Mucosa of descending colon (tissue), 3 donors: ENCODE measurements around the gene TASP1. TPM values are rescaled to one million over a fixed set of nuclear protein-coding genes. Genes with fewer than 3 reads are reported as not detected.

Experiments
- ATAC-seq: fragments of 200-7000 bp; cut with Tn5 transposase; one replicate; pipeline ENCODE4 v1.9.1; 2020; ENCODE audit warnings: mild to moderate bottlenecking, moderate library complexity
- DNase-seq, 3 donors: peaks; one replicate each; pipeline ENCODE4 v3.0.0-alpha.2; 2020
- H3K36me3 ChIP-seq: fragments of 200-600 bp; one replicate; pipeline ENCODE4 v1.8.0; 2021; ENCODE audit warnings: low read depth, mild to moderate bottlenecking
- H3K4me1 ChIP-seq: fragments of 200-600 bp; one replicate; pipeline ENCODE4 v1.8.0; 2021; ENCODE audit warnings: low read depth, mild to moderate bottlenecking
- H3K4me3 ChIP-seq: fragments of 200-600 bp; one replicate; pipeline ENCODE4 v1.8.0; 2021; ENCODE audit warnings: mild to moderate bottlenecking
- H3K9me3 ChIP-seq: fragments of 200-600 bp; one replicate; pipeline ENCODE4 v1.8.0; 2021; ENCODE audit warnings: mild to moderate bottlenecking
- CTCF ChIP-seq: fragments of 200-600 bp; IDR thresholded peaks from one replicate; pipeline ENCODE4 v1.8.0; 2022; ENCODE audit warnings: antibody characterized with exemption, mild to moderate bottlenecking
- intact Hi-C, 2 donors: fragments of 100-400 bp; cut with DNase I in 1 of 2; cut with micrococcal nuclease in 1 of 2; formaldehyde crosslinking; loops; one replicate each; pipeline versions ENCODE4 v1.11.0 to v1.11.1; 2022; cut with DNase I, micrococcal nuclease
- total RNA-seq, 3 donors: library from RNA; stranded (reverse); fragmentation: NEBNext Ultra II Directional in 2 of 3; extraction: Animal tissue kit (Norgen Biotek cat#: 25700) in 2 of 3; gene quantifications; one replicate each; pipeline versions ENCODE4 v1.2.1 to v1.2.4, GENCODE V29; 2021 to 2023
- donor health status: DM: no; HTN: no; CAD: no; lungs with moderate emphysema.
- donor health status: DM: no; HTN: no; CAD: no.
- donor health status: DM: no; HTN: yes; CAD: no.

Gene TASP1
- total RNA-seq, 3 donors from 2014 or later = 13.3 to 15.0 (median 13.8) TPM

DNA sequence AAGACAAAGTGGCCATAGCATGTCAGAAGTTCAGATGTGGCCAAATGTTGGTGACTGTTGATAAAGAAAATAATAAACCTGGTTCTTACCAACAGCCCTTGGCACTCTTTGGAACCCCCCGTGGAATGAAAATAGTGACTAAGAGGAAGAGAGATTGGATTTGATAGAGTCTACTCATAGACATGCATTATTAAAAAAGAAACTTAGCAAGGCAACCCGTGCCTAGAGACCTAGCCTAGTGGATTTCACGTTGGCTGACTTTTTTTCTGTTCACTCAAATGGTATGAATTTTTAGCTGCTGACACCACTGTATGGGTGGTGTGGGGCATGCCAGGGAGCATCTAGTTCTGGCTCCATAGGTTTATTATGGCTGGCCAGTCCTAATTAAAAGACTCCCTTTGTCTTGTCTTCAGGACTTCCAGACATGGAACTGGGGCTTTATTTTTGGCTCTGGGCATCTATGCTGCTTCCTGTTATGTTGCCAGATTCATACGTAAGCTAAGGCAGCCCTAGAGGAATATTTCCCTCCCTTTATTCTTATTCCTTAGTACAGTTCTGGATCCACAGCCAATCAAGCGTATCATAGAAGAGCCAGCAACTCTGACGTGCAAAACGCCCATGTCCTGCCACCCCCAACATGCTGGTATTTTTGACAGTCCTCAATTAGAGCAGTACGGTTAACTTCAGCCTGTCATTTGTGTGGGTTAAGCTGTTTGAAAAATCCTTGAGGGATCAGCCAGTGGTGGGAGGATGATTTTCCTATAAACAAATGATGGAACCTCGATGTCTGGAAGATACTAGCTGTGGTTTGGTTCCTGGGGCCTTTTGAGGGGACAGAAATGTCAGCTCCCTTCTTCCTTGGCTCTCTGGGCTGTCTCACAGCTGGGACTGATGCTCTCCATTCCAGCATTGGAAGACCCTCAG lies 290.2 kb downstream of the TASP1 start:
- Histone ChIP-seq H3K9me3 (no peaks in the 10 kb centered on the region), H3K36me3 (no peaks in the 10 kb centered on the region), H3K4me3 (no peak overlapping the region), H3K4me1 (no peaks in the 10 kb centered on the region)
- no peak for TF ChIP-seq CTCF
- DNase-seq = no peak
- intact Hi-C loops = no loop called here
- ATAC-seq = no peak

DNA sequence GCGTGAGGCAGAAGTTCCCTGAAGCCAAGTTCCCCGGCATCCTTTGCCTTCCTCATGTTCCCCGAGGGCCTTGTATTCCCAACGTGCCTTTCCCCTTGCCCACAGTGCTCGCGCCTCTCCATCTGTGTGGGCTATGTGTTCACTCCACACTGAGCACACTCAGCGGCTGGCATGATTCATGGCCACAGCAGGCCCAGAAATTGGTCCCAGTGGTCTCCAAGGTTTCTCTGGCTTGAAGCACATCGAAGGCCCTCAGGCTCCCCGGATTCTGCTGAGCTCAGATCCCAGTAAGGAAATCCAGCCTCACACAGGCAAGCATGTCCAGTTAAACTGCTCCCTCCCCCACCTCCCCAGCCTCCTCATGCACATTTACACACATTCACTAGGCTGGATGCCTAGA lies 294.1 kb downstream of the TASP1 start:
- Histone ChIP-seq H3K4me3 (no peak overlapping the region), H3K4me1 (no peaks in the 10 kb centered on the region), H3K36me3 (no peaks in the 10 kb centered on the region), H3K9me3 (no peaks in the 10 kb centered on the region)
- TF ChIP-seq CTCF = no peak
- no peak for ATAC-seq
- intact Hi-C loops = no loop called here
- DNase-seq = no peak

- intact Hi-C loops = no loop called here
- DNase-seq = no peak
- no peak for ATAC-seq
- no peak for TF ChIP-seq CTCF
- no peaks in the 10 kb centered on the region for H3K9me3 ChIP-seq
- no peaks in the 10 kb centered on the region for H3K4me1 ChIP-seq
- no peak overlapping the region for H3K4me3 ChIP-seq
- H3K36me3 ChIP-seq = no peaks in the 10 kb centered on the region
Observed at GRCh38 chr20:13342469-13343242, 296.1 kb downstream of the TASP1 start.

DNA sequence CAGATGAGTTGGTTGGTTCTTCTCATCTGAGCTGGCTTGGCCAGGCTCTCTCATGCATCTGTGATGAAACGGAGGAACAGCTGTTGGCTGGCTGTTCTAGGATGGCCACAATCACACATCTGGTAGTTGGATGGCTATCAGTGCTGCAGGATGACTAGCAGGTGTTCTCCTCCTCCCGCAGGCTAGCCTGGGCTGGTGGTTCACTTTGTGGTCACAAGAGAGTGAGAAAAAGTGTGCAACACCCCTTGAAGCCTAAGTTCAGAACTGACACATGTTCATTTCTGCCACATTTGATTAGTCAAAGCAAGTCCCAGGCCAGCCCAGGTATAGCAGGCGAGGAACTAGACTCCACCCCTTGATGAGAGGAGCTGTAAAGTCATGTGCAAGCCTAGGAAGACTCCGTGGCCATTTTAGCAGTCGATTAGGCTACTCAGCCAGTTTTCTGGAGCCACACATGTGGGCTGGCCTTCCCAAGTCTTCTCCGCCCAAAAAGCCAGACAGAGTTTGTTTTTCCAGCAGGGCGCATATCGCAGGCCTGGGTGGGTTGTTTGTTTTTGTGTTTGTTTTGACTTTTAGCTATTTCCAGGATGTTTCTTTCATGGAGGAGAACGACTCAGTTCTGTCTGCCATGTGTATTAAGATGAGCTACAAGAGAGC lies 296.9 kb downstream of the TASP1 start:
- Histone ChIP-seq H3K4me1 (no peaks in the 10 kb centered on the region), H3K9me3 (no peaks in the 10 kb centered on the region), H3K4me3 (no peak overlapping the region), H3K36me3 (no peaks in the 10 kb centered on the region)
- no peak for DNase-seq
- ATAC-seq = no peak
- TF ChIP-seq CTCF = no peak
- intact Hi-C loops = no loop called here

DNA sequence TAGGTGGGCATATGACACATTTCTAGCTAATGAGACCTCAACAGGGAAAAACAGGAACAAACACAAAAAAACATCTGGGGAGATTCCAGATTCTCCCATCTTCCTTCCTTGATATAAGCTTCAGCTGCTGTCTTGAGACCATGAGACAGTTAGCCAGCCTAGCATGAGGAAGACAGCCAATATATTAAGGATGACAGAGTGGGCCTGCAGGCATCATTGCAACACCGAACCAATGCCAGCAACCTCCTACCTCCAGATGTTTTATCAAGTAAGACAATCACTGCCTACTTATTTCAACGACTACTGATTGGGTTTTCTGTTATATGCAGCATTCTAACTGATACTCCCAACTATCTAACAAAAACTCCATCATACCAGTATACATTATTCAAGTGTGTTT lies 298.6 kb downstream of the TASP1 start:
- DNase-seq = no peak

More for the DNA sequence above, 298.6 kb downstream of the TASP1 start:
- no peaks in the 10 kb centered on the region for H3K9me3 ChIP-seq
- no peaks in the 10 kb centered on the region for H3K4me1 ChIP-seq
- intact Hi-C loops = no loop called here
- TF ChIP-seq CTCF = no peak
- H3K4me3 ChIP-seq = no peak overlapping the region
- ATAC-seq = no peak
- no peaks in the 10 kb centered on the region for H3K36me3 ChIP-seq

Other genes with a start within 250 kb of the TASP1 start
- 10 to 100 TPM; 10.0 to 16.2 (median 10.9) TPM for gene ESF1, start 146.0 kb upstream of the TASP1 start, total RNA-seq
- 10 to 100 TPM; 27.4 to 41.5 (median 40.6) TPM for gene NDUFAF5, start 146.1 kb upstream of the TASP1 start, total RNA-seq